ENCODE results near the gene KRT13.

- no peak for TF ChIP-seq CTCF (IDR thresholded peaks at IDR 0.05)
- no peak for TF ChIP-seq POLR2A (IDR thresholded peaks at IDR 0.05)
Measured at GRCh38 chr17:41455236-41455635, 50.2 kb downstream of the KRT13 start.

Measured in gastroesophageal sphincter (tissue), 3 donors.